VCaP (cell line): ENCODE results near the gene NDFIP2.
A peak's percentile ranks its signal among the peaks of the same experiment; 100 is the strongest.

Experiments
- H3K27ac ChIP-seq: fragments of 450-650 bp; 2 replicates; pipeline ENCODE4 v1.5.1; 2017
- CTCF ChIP-seq: fragments of 450-650 bp; conservative IDR thresholded peaks from 2 replicates; pipeline ENCODE4 v1.5.1; 2017; ENCODE audit warnings: mild to moderate bottlenecking, moderate library complexity

NDFIP2 gene

GRCh38 chr13:79458436-79458835 lies 22.5 kb upstream of the NDFIP2 start:
- no peak for TF ChIP-seq CTCF
- no peak overlapping the region for H3K27ac ChIP-seq

GRCh38 chr13:79459906-79460305 lies 21.0 kb upstream of the NDFIP2 start:
- H3K27ac ChIP-seq: no peak overlapping the region
- no peak for TF ChIP-seq CTCF

- TF ChIP-seq CTCF: no peak
- H3K27ac ChIP-seq: no peak overlapping the region
These were observed 18.1 kb upstream of the NDFIP2 start for GRCh38 chr13:79462895-79463294.

GRCh38 chr13:79463604-79464003 lies 17.4 kb upstream of the NDFIP2 start:
- no peak for TF ChIP-seq CTCF
- H3K27ac ChIP-seq: no peak overlapping the region

- no peak for TF ChIP-seq CTCF
- H3K27ac ChIP-seq: peak overlapping the region; percentile 19; the same call in 1 of the 2 replicates
These were observed 14.1 kb upstream of the NDFIP2 start for GRCh38 chr13:79466872-79467271.

GRCh38 chr13:79468402-79468801 lies 12.6 kb upstream of the NDFIP2 start:
- TF ChIP-seq CTCF: no peak
- no peak overlapping the region for H3K27ac ChIP-seq

- no peak for TF ChIP-seq CTCF
- no peak overlapping the region for H3K27ac ChIP-seq
These were observed 12.1 kb upstream of the NDFIP2 start for GRCh38 chr13:79468819-79469218.

GRCh38 chr13:79469608-79470007 lies 11.3 kb upstream of the NDFIP2 start:
- no peak overlapping the region for H3K27ac ChIP-seq
- no peak for TF ChIP-seq CTCF
